ENCODE data around the gene SLC1A4.
"Not testable (repeated sequence)": the region's sequence is repeated elsewhere in the genome, so short reads cannot be mapped to it uniquely, and the experiment has no call there.

The SLC1A4 gene

GRCh38 chr2:65027616-65028244, 38.5 kb downstream of the SLC1A4 start:
- no peak for DNase-seq

- DNase-seq: no peak
These were observed 41.5 kb downstream of the SLC1A4 start for GRCh38 chr2:65030476-65031332.

- no peak for DNase-seq
These were observed 42.3 kb downstream of the SLC1A4 start for GRCh38 chr2:65031341-65032018.

GRCh38 chr2:65032019-65032975, 43.1 kb downstream of the SLC1A4 start:
- no peak for DNase-seq

- DNase-seq: no peak
These were observed 44.0 kb downstream of the SLC1A4 start for GRCh38 chr2:65033178-65033577.

GRCh38 chr2:65033667-65034066, 44.5 kb downstream of the SLC1A4 start:
- DNase-seq: not testable (repeated sequence)

GRCh38 chr2:65035351-65035943, 46.2 kb downstream of the SLC1A4 start:
- no peak for DNase-seq

- DNase-seq: no peak
These were observed 48.0 kb downstream of the SLC1A4 start for GRCh38 chr2:65037178-65037577.

GRCh38 chr2:65039640-65040039, 50.4 kb downstream of the SLC1A4 start:
- DNase-seq: no peak

GRCh38 chr2:65040400-65041261, 51.4 kb downstream of the SLC1A4 start:
- DNase-seq: peak; percentile 82

- DNase-seq: no peak
These were observed 53.8 kb downstream of the SLC1A4 start for GRCh38 chr2:65043001-65043400.

- DNase-seq: no peak
These were observed 55.0 kb downstream of the SLC1A4 start for GRCh38 chr2:65044097-65044735.

GRCh38 chr2:65045651-65046050, 56.5 kb downstream of the SLC1A4 start:
- no peak for DNase-seq

- no peak for DNase-seq
These were observed 57.6 kb downstream of the SLC1A4 start for GRCh38 chr2:65046633-65047407.

GRCh38 chr2:65049010-65049639, 59.9 kb downstream of the SLC1A4 start:
- DNase-seq: no peak

GRCh38 chr2:65050931-65051330, 61.7 kb downstream of the SLC1A4 start:
- no peak for DNase-seq

- no peak for DNase-seq
These were observed 64.0 kb downstream of the SLC1A4 start for GRCh38 chr2:65053199-65053598.

GRCh38 chr2:65054749-65055421, 65.7 kb downstream of the SLC1A4 start:
- no peak for DNase-seq

Data from stimulated activated CD4-positive, alpha-beta T cell treated with anti-CD3 and anti-CD28 coated beads, Interleukin-15, amount 100 ng/mL, for 24 hours (primary cell).